Fibroblast of lung (primary cell): ENCODE measurements around the gene ITGAL.

Experiments
- CTCF ChIP-seq, 2 donors: IDR thresholded peaks in 1 of 2; conservative IDR thresholded peaks in 1 of 2; 1 replicate in 1 of 2; 2 replicates in 1 of 2; pipeline ENCODE4 v1.5.1; 2011 to 2012; ENCODE audit warnings: low read length in 2 of 2, control low read depth in 1 of 2, inconsistent platforms in 1 of 2, low read depth in 1 of 2, mild to moderate bottlenecking in 1 of 2
- EZH2 ChIP-seq: IDR thresholded peaks from 2 replicates; pipeline ENCODE4 v1.5.1; 2012; ENCODE audit warnings: low read length, control low read depth, mild to moderate bottlenecking; ENCODE audit errors: missing control alignments

- no peak for TF ChIP-seq CTCF (conservative IDR thresholded peaks at IDR 0.05 in 1 of 2, IDR thresholded peaks at IDR 0.05 in 1 of 2; ENCODE audit: low read depth in 1 of 2, low read length in 2 of 2)
- TF ChIP-seq EZH2: no peak
These were observed 89.5 kb downstream of the ITGAL start for GRCh38 chr16:30562021-30562420.
